ENCODE measurements around the gene DENND2D.

GRCh38 chr1:111234258-111234657 lies 33.8 kb upstream of the DENND2D start:
- no peak for TF ChIP-seq POLR2A (IDR thresholded peaks at IDR 0.05)
- TF ChIP-seq, protein P1, sequence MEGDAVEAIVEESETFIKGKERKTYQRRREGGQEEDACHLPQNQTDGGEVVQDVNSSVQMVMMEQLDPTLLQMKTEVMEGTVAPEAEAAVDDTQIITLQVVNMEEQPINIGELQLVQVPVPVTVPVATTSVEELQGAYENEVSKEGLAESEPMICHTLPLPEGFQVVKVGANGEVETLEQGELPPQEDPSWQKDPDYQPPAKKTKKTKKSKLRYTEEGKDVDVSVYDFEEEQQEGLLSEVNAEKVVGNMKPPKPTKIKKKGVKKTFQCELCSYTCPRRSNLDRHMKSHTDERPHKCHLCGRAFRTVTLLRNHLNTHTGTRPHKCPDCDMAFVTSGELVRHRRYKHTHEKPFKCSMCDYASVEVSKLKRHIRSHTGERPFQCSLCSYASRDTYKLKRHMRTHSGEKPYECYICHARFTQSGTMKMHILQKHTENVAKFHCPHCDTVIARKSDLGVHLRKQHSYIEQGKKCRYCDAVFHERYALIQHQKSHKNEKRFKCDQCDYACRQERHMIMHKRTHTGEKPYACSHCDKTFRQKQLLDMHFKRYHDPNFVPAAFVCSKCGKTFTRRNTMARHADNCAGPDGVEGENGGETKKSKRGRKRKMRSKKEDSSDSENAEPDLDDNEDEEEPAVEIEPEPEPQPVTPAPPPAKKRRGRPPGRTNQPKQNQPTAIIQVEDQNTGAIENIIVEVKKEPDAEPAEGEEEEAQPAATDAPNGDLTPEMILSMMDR (IDR thresholded peaks at IDR 0.05): no peak
